Right renal cortex interstitium (tissue), 3 donors: ENCODE data around the gene METTL24. TPM values are rescaled to one million over a fixed set of nuclear protein-coding genes. Genes with fewer than 3 reads are reported as not detected.

Experiments used
- DNase-seq, 3 donors: peaks; one replicate each; pipeline ENCODE4 v3.0.0-alpha.2; 2013; ENCODE audit warnings: low read depth in 3 of 3, low spot score in 2 of 3
- polyA plus RNA-seq, 3 donors: library from polyadenylated mRNA; unstranded; fragments of 120-200 nt; gene quantifications; one replicate each; pipeline ENCODE4 v1.2.1, GENCODE V29; 2013; ENCODE audit not compliant: insufficient read length in 3 of 3

Gene METTL24
- 10 to 100 TPM; 14.4 to 15.5 (median 14.7) TPM for polyA plus RNA-seq

DNA sequence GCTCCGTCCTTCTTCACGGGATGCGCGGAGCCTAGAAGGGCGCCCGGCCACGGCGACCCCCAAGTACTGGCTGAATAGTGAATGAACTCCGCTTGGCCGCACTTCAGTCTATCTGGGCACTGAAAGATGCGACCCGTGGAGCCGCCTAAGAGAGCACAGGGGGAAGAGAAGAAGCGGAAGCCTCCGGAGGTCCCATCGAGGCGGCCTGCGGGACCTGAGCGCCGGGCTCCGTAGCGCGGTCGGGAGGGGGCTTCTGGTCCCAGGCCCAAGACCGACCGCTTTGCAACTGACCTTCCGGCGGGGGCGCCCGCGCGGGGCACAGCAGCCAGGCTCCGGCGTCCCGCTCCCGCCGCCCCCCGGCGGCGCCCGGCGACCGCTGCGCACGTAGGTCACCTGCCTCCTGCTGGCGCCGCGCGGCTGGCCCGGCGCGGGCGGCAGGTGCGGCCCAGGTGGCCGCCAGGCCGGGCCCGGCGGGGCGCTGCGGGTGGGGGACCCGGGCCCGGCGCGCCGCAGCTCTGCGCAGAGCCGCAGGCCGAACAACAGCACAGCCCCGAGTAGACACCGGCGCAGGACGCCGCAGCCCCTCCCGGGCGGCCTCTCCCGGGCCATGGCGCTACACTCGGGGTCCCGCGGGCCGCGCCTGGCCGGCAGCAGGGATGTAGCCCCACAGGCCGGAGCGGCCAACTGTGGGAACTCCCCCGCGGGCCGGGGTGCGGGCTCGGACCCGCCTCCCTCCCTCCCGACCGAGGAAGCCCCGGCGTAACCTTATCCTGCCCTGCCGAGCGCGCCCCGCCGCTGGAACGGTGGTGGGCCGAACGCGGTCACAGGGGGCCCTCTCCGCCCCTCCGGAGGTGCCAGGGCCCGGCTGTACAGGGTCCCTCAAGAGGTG lies at the start of gene METTL24:
Gene METTL24, minus strand, starts transcription at position 686 of the 889 bp plus-strand sequence. Its CDS starts 77 bp downstream, at position 609.
- no peak for DNase-seq

GRCh38 chr6:110404607-110405006 lies 46.5 kb upstream of the METTL24 start:
- no peak for DNase-seq

DNA sequence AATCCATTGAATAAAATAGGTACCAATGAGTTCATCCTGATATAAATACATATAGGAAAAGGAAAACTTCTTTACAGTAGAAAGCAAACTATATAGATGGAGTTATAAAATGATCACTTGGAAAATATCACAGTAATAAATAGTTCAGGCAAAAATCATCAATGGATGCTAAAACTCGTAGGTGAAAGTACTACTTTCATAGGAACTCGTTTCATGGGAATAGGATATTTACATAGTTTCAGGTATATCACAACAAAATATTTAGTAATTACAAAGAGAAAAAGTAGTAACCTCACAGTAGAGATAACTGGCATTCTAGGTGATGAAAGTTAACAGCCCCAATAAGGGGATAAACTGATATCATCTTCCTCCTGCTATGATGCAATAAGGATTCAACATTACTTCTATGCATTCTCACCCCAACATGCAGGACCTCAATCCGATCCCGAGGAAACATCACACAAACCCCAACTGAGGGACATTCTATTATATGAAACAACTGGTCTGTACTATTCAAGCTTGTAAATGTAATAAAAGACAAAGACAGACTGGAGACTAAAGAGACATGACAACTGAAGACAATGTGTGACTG lies 43.5 kb upstream of the METTL24 start:
- no peak for DNase-seq

DNA sequence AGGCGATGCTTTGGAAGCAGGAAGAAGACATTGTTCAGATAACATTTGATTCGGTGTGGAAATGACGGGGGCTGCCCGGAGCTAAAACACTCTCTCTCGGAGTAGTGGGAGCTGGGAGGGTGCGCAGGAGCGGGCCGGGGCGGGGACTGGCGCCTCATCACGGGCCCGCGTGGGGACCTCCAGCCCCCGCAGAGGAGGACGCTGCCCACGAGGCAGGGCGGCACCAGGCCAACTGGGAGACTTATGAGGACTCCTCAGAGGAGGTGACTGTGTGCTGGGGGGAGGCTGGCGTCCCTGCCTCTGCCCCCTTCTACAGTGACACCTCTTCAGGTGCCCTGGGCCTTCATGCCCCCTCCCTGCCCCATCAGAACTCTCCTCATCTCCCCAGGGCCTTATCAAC lies 42.1 kb upstream of the METTL24 start:
- DNase-seq: no peak

DNA sequence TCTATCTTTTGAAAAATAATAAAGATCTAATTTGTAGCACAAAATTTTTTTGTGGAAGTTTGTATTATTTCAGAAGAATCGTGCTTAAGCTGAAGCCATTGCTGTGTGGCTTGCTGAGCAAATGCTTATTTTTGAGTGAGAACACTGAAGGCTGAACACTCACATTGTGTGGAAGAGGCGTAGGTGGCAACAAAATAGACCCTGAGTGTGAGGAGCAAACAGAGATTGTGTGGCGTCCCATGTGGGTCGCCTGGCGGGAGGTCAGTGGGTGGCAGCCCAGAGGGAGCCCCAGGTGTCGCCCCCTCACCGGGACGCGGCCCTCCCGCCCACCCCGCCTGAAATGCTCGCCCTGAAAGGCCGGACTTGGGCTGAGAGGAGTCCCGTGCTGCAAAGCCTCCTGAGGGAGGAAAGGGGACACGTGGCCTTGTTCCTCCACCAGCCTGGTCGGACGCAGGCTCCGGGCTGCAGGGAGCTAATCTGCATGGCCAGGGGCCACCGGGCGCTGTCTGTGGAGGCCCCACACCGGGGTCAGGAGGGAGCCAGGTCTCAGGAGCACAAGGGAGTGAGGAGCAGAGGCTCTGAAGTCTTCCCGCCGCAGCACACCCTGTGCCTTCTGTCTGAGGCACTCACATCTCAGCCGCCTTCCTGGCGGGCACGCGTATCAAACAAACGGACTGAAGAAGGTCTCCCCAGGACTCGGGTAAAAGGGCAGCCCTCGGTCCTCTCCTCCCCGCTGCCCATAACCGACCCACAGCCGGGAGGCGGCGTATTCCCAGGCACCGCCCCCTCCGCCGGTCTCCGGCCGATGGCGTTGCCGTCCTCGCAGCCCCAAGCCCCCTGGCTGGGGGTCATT lies 41.3 kb upstream of the METTL24 start:
- no peak for DNase-seq

GRCh38 chr6:110398778-110399177 lies 40.6 kb upstream of the METTL24 start:
- no peak for DNase-seq

GRCh38 chr6:110395221-110395620 lies 37.1 kb upstream of the METTL24 start:
- DNase-seq: no peak

GRCh38 chr6:110394409-110394808 lies 36.3 kb upstream of the METTL24 start:
- no peak for DNase-seq

GRCh38 chr6:110392727-110393126 lies 34.6 kb upstream of the METTL24 start:
- DNase-seq: no peak

GRCh38 chr6:110390404-110390803 lies 32.3 kb upstream of the METTL24 start:
- DNase-seq: no peak

DNA sequence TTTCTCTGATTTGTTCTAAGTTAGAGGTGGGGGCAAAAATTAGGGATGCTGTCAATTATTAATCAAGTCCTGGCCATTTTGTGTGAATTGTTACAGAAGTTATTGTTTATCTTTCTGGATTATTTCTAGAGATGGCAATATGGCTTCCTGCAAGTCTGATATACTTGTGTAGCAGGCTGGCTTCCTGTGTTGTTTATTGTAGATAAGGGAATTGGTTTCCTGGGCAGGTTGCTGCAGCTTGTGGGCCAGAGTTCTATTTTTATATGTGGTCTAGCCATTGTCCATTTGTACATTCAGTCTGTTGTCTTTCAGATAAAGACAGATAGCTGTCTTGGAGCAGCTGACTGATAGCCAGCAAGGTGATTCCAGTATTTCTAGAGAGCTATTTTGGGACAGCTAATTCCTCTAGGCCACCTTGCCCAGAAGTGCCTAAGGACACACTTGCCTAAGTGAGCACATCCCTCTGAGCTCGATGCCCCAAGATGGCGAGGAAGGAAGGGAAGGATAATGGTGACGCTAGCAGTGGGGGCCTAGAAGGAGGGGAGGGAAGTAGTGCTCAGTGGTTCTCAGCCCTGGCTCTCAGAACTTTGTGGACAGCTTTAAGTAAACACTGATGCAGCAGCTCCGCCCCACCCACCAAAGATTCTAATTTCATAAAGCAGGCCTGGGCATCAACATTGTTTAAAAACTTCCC lies 31.7 kb upstream of the METTL24 start:
- DNase-seq: no peak

DNA sequence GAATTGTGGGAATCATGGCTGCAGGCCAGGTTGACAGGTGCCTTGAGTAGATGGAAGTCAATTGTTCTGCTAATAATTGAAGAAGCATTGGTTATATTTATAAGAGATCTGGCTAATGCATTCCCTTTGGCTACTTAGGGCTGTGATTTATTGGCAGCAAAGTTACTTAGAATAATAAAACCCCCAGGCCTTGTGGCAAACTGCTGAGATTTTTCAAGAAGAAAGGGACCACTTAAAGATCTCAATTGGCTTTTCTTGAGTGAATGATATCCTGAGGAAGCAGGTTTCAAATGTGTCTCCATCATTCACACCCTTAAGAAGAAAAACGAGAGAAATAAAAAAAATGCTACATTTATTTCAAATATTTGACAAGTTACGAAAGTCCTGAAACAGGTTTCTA lies 29.8 kb upstream of the METTL24 start:
- no peak for DNase-seq

GRCh38 chr6:110385458-110385863 lies 27.3 kb upstream of the METTL24 start:
- DNase-seq: no peak

DNA sequence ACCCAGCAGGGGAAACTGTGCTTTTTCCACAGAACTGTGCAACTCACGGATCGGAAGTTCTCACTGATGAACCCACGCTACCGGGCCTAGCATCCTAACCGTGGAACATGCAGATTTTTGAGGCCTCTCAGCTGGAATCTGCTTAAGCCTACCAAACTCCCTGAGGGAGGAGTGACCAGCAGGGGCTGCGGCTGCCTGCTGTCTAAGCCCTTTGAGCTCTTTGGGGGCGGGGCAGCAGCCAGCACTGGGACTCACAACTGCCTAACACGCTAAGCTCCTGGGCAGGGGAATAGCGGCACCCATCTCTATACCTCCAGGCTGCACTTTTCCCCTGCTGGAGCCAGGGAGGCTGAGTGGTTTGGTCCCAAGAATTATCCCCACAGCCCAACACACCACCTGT lies 20.4 kb upstream of the METTL24 start:
- DNase-seq: no peak

- no peak for DNase-seq
Measured at GRCh38 chr6:110369066-110369465, 10.9 kb upstream of the METTL24 start.

- DNase-seq: no peak
Measured at GRCh38 chr6:110368284-110368683, 10.1 kb upstream of the METTL24 start.

- no peak for DNase-seq
Measured at GRCh38 chr6:110367825-110368224, 9.7 kb upstream of the METTL24 start.

- no peak for DNase-seq
Measured at GRCh38 chr6:110366975-110367374, 8.8 kb upstream of the METTL24 start.

- no peak for DNase-seq
Measured at GRCh38 chr6:110366256-110366655, 8.1 kb upstream of the METTL24 start.

- DNase-seq: no peak
Measured at GRCh38 chr6:110364364-110365105, 6.4 kb upstream of the METTL24 start.
